HepG2 (cell line): ENCODE data around the gene SPAG7. TPM values are rescaled to one million over a fixed set of nuclear protein-coding genes. Genes with fewer than 3 reads are reported as not detected.

Experiments
- ARID2 ChIP-seq: sonication (generic); formaldehyde crosslinking; IDR thresholded peaks from 2 replicates; pipeline ENCODE4 v1.8.1; 2022; ENCODE audit warnings: mild to moderate bottlenecking, missing genetic modification reagents, borderline replicate concordance
- ASH2L ChIP-seq: fragments of 300-600, 200-600 bp; sonication (generic); IDR thresholded peaks from 2 replicates; pipeline ENCODE4 v1.7.0; 2017; ENCODE audit warnings: low read depth, mild to moderate bottlenecking, moderate library complexity, mixed read lengths, low read length; ENCODE audit not compliant: insufficient read length
- DMAP1 ChIP-seq: IDR thresholded peaks from 2 replicates; pipeline ENCODE4 v1.6.1; 2016
- DZIP1 ChIP-seq: sonication (generic); formaldehyde crosslinking; IDR thresholded peaks from 2 replicates; pipeline ENCODE4 v1.5.0; 2020; ENCODE audit warnings: mild to moderate bottlenecking, missing genetic modification reagents
- FOXA3 ChIP-seq: IDR thresholded peaks from 2 replicates; pipeline ENCODE4 v1.6.1; 2016; ENCODE audit warnings: missing genetic modification reagents, missing compliant biosample characterization
- HNRNPK ChIP-seq: fragments of 200-400 bp; formaldehyde crosslinking; IDR thresholded peaks from 2 replicates; pipeline ENCODE4 v1.6.1; 2018; ENCODE audit warnings: low read length, low read depth, moderate library complexity, mild to moderate bottlenecking; ENCODE audit not compliant: poor library complexity, severe bottlenecking
- IKZF4 ChIP-seq: sonication (generic); formaldehyde crosslinking; IDR thresholded peaks from 2 replicates; pipeline ENCODE4 v1.5.1; 2020; ENCODE audit warnings: borderline replicate concordance, mild to moderate bottlenecking, low read depth, missing genetic modification reagents; ENCODE audit errors: not compliant biosample characterization
- MEIS1 ChIP-seq: sonication (generic); formaldehyde crosslinking; IDR thresholded peaks from 2 replicates; pipeline ENCODE4 v1.9.0; 2021; ENCODE audit warnings: mild to moderate bottlenecking, missing genetic modification reagents, moderate library complexity, borderline replicate concordance
- MLXIP ChIP-seq: sonication (generic); formaldehyde crosslinking; IDR thresholded peaks from 2 replicates; pipeline ENCODE4 v1.9.0; 2021; ENCODE audit warnings: missing genetic modification reagents, borderline replicate concordance
- MXI1 ChIP-seq: IDR thresholded peaks from 3 replicates; pipeline ENCODE4 v1.6.1; 2012; ENCODE audit warnings: low read depth, low read length, inconsistent platforms, borderline replicate concordance
- NFYC ChIP-seq: IDR thresholded peaks from 2 replicates; pipeline ENCODE4 v1.6.1; 2016; ENCODE audit warnings: missing genetic modification reagents, missing compliant biosample characterization
- PITX1 ChIP-seq: sonication (generic); formaldehyde crosslinking; IDR thresholded peaks from 2 replicates; pipeline ENCODE4 v1.5.1; 2020; ENCODE audit warnings: mild to moderate bottlenecking, missing genetic modification reagents
- SALL2 ChIP-seq: sonication (generic); formaldehyde crosslinking; IDR thresholded peaks from 2 replicates; pipeline ENCODE4 v1.8.1; 2023; ENCODE audit warnings: mild to moderate bottlenecking, missing genetic modification reagents, inconsistent platforms
- SRSF9 ChIP-seq: fragments of 200-400 bp; formaldehyde crosslinking; IDR thresholded peaks from 2 replicates; pipeline ENCODE4 v1.6.1; 2018; ENCODE audit warnings: borderline replicate concordance, mild to moderate bottlenecking, low read depth, low read length; ENCODE audit not compliant: insufficient read depth, poor library complexity, severe bottlenecking
- TEAD2 ChIP-seq: sonication (generic); formaldehyde crosslinking; IDR thresholded peaks from 2 replicates; pipeline ENCODE4 v1.9.0; 2021; ENCODE audit warnings: missing genetic modification reagents
- THAP11 ChIP-seq: IDR thresholded peaks from 2 replicates; pipeline ENCODE4 v1.6.1; 2016; ENCODE audit warnings: missing biosample characterization, missing genetic modification reagents
- TIGD3 ChIP-seq: sonication (generic); formaldehyde crosslinking; IDR thresholded peaks from 2 replicates; pipeline ENCODE4 v1.5.1; 2020; ENCODE audit warnings: mild to moderate bottlenecking, missing genetic modification reagents, borderline replicate concordance
- ZNF24 ChIP-seq: fragments of 450-650 bp; IDR thresholded peaks from 2 replicates; pipeline ENCODE4 v1.6.1; 2017; ENCODE audit warnings: antibody characterized with exemption, mild to moderate bottlenecking
- ZNF546 ChIP-seq: sonication (generic); formaldehyde crosslinking; conservative IDR thresholded peaks from 2 replicates; pipeline ENCODE4 v1.8.1; 2023; ENCODE audit warnings: mild to moderate bottlenecking, missing genetic modification reagents
- ZNF567 ChIP-seq: sonication (generic); formaldehyde crosslinking; IDR thresholded peaks from 2 replicates; pipeline ENCODE4 v1.8.1; 2023; ENCODE audit warnings: mild to moderate bottlenecking, missing genetic modification reagents, borderline replicate concordance
- ZNF670 ChIP-seq: sonication (generic); formaldehyde crosslinking; IDR thresholded peaks from 2 replicates; pipeline ENCODE4 v1.8.0; 2022; ENCODE audit warnings: mild to moderate bottlenecking, missing genetic modification reagents, borderline replicate concordance
- ZNF720 ChIP-seq: sonication (generic); formaldehyde crosslinking; IDR thresholded peaks from 2 replicates; pipeline ENCODE4 v1.4.0; 2020; ENCODE audit warnings: missing genetic modification reagents
- ZNF879 ChIP-seq: sonication (generic); formaldehyde crosslinking; IDR thresholded peaks from 2 replicates; pipeline ENCODE4 v1.8.1; 2023; ENCODE audit warnings: missing genetic modification reagents
- polyA plus RNA-seq, 8 experiments: library from polyadenylated mRNA; depleted of rRNA in 3 of 8; stranded (reverse) in 7 of 8; unstranded in 1 of 8; fragments of >200 nt; fragmentation: Illumina TruSeq in 4 of 8; extraction: Trizol in 4 of 8; gene quantifications; 2 replicates each; pipeline versions ENCODE4 v1.2.1 to v1.2.3, GENCODE V29; 2011 to 2016; ENCODE audit warnings: low read depth in 4 of 8, missing spikeins in 1 of 8, mixed read lengths in 1 of 8; ENCODE audit not compliant: insufficient read depth in 1 of 8
- total RNA-seq, 5 experiments: library from RNA; depleted of rRNA; stranded (reverse); fragments of >200 nt; fragmentation: Illumina TruSeq; extraction: Trizol; gene quantifications; 2 replicates each; pipeline ENCODE4 v1.2.3, GENCODE V29; 2016; ENCODE audit warnings: low read depth in 1 of 5

The SPAG7 gene
- total and polyA plus RNA-seq, 2 of the 13 experiments (the other 11 are each of a cell fraction or from before 2014, with no cell fraction given): 51.0 to 59.0 TPM

GRCh38 chr17:4939796-4940554, 27.6 kb downstream of the SPAG7 start, which contains the start of the genes RNF167 and SLC25A11 (continued):
- TF ChIP-seq PITX1 (CRISPR knock-in tag): 0 out of 2 replicates have a peak, but pooled peaks have one; percentile 14
- no peak for TF ChIP-seq MLXIP (CRISPR knock-in tag)
- no peak for TF ChIP-seq TIGD3 (CRISPR knock-in tag)
- no peak for TF ChIP-seq DMAP1 (CRISPR knock-in tag)
- TF ChIP-seq DZIP1: no peak
- TF ChIP-seq ZNF879: no peak
- peak; percentile 68 for TF ChIP-seq ASH2L
- TF ChIP-seq ZNF567 (CRISPR knock-in tag): no peak
- no peak; the same call in 1 of the 2 replicates for TF ChIP-seq ZNF670 (CRISPR knock-in tag)
- no peak for TF ChIP-seq ZNF720 (CRISPR knock-in tag)
- TF ChIP-seq MEIS1 (CRISPR knock-in tag): no peak
- peak; percentile 65 for TF ChIP-seq HNRNPK
- no peak for TF ChIP-seq SRSF9
- TF ChIP-seq ARID2 (CRISPR knock-in tag): no peak
- peak; percentile 59 for TF ChIP-seq NFYC (CRISPR knock-in tag)
- no peak for TF ChIP-seq TEAD2 (CRISPR knock-in tag)
- no peak for TF ChIP-seq ZNF24
- TF ChIP-seq IKZF4 (CRISPR knock-in tag): peak; percentile 49
- peak; percentile 86; the same call in 2 of the 3 replicates for TF ChIP-seq MXI1
- no peak for TF ChIP-seq SALL2
- TF ChIP-seq ZNF546 (CRISPR knock-in tag): no peak; the same call in 1 of the 2 replicates
- TF ChIP-seq FOXA3 (CRISPR knock-in tag): peak; percentile 24
- peak; percentile 91 for TF ChIP-seq THAP11 (CRISPR knock-in tag)
